Endothelial cell of umbilical vein (primary cell): ENCODE measurements around the gene SRL. TPM values are rescaled to one million over a fixed set of nuclear protein-coding genes. Genes with fewer than 3 reads are reported as not detected.

Experiments
- BruUV-seq: library from RNA; stranded (reverse); fragments of 400-500 nt; replicated peaks from 2 replicates; lab custom pipeline; 2021; lab: Mats Ljungman, UMichigan
- CTCF ChIA-PET: fragments of 300-600, 350-600 bp; sonication (Branson Sonifier 250); formaldehyde crosslinking; loops from one replicate; lab custom pipeline; 2021; ENCODE audit warnings: antibody characterized with exemption, inconsistent platforms; lab: Charles Lee
- POLR2A ChIA-PET: fragments of 300-600, 350-600 bp; sonication (Branson Sonifier 250); formaldehyde crosslinking; loops from one replicate; lab custom pipeline; 2021; ENCODE audit warnings: antibody characterized with exemption, inconsistent platforms; lab: Charles Lee
- DNase-seq: peaks from one replicate; pipeline ENCODE4 v3.0.0-alpha.2; 2011; ENCODE audit warnings: low read depth, low spot score
- FAIRE-seq: peaks from 2 replicates; lab custom pipeline; 2011; peaks lifted over from hg19 to GRCh38; lab: Jason Lieb, UNC
- H2AFZ ChIP-seq: 2 replicates; pipeline ENCODE4 v1.6.0; 2012; ENCODE audit warnings: low read depth, low read length, control low read depth, inconsistent platforms
- H3K27ac ChIP-seq: 2 replicates; pipeline ENCODE4 v1.5.1; 2011; ENCODE audit warnings: low read depth, mild to moderate bottlenecking, control low read depth, low read length, moderate library complexity; ENCODE audit not compliant: insufficient read depth
- H3K27me3 ChIP-seq, 2 experiments: 2 replicates each; pipeline versions ENCODE4 v1.6.0 to v1.6.1; 2011; ENCODE audit warnings: low read length in 2 of 2, mixed read lengths in 1 of 2; ENCODE audit not compliant: control insufficient read depth in 2 of 2, insufficient read depth in 2 of 2
- H3K36me3 ChIP-seq, 2 experiments: 2 replicates in 1 of 2; 3 replicates in 1 of 2; pipeline ENCODE4 v1.5.1; 2011; ENCODE audit warnings: low read length in 2 of 2, mild to moderate bottlenecking in 1 of 2, moderate library complexity in 1 of 2; ENCODE audit not compliant: control insufficient read depth in 2 of 2, insufficient read depth in 2 of 2; ENCODE audit errors: extremely low read depth in 1 of 2
- H3K4me1 ChIP-seq: 3 replicates; pipeline ENCODE4 v1.5.1; 2011; ENCODE audit warnings: mild to moderate bottlenecking, low read length; ENCODE audit not compliant: control insufficient read depth, insufficient read depth; ENCODE audit errors: extremely low read depth
- H3K4me2 ChIP-seq: 2 replicates; pipeline ENCODE4 v1.6.1; 2011; ENCODE audit warnings: low read length, control low read depth, mixed read lengths; ENCODE audit not compliant: insufficient read depth
- H3K4me3 ChIP-seq, 3 experiments: fragments of 200-600 bp in 1 of 3; sonication (generic), shearing (Covaris generic) in 1 of 3; replicated peaks in 1 of 3; 2 replicates each; pipeline ENCODE4 v1.5.1; 2011 to 2016; ENCODE audit warnings: control low read depth in 3 of 3, low read length in 3 of 3, mild to moderate bottlenecking in 2 of 3, inconsistent platforms in 1 of 3, low read depth in 1 of 3, moderate library complexity in 1 of 3; ENCODE audit not compliant: insufficient read depth in 1 of 3
- H3K79me2 ChIP-seq: 2 replicates; pipeline ENCODE4 v1.6.0; 2012; ENCODE audit warnings: low read length, inconsistent platforms; ENCODE audit not compliant: control insufficient read depth, insufficient read depth
- H3K9ac ChIP-seq: replicated peaks from 2 replicates; pipeline ENCODE3; 2011; ENCODE audit warnings: low read length, control low read depth; ENCODE audit not compliant: insufficient read depth; ENCODE audit errors: extremely low read depth
- H3K9me1 ChIP-seq: replicated peaks from 3 replicates; pipeline ENCODE4 v1.6.0; 2011; ENCODE audit warnings: mild to moderate bottlenecking, low read length; ENCODE audit not compliant: control insufficient read depth, insufficient read depth; ENCODE audit errors: extremely low read depth
- H3K9me3 ChIP-seq: replicated peaks from 2 replicates; pipeline ENCODE4 v1.5.1; 2012; ENCODE audit warnings: low read length, inconsistent platforms; ENCODE audit not compliant: control insufficient read depth, insufficient read depth
- H4K20me1 ChIP-seq: replicated peaks from 2 replicates; pipeline ENCODE3; 2011; ENCODE audit warnings: mild to moderate bottlenecking, low read length; ENCODE audit not compliant: control insufficient read depth, insufficient read depth; ENCODE audit errors: extremely low read depth
- CTCF ChIP-seq, 2 donors: IDR thresholded peaks; 1 replicate in 1 of 2; 2 replicates in 1 of 2; pipeline ENCODE4 v1.5.1; 2011; ENCODE audit warnings: low read length in 2 of 2, mild to moderate bottlenecking in 2 of 2, moderate library complexity in 2 of 2, control low read depth in 1 of 2, inconsistent platforms in 1 of 2, low read depth in 1 of 2; ENCODE audit not compliant: insufficient read depth in 1 of 2; ENCODE audit errors: extremely low read depth in 1 of 2
- EZH2 ChIP-seq: IDR thresholded peaks from 2 replicates; pipeline ENCODE4 v1.6.1; 2012; ENCODE audit warnings: borderline replicate concordance, low read depth, mild to moderate bottlenecking, moderate library complexity, low read length, inconsistent platforms; ENCODE audit not compliant: severe bottlenecking
- FOS ChIP-seq: IDR thresholded peaks from 2 replicates; pipeline ENCODE4 v1.6.1; 2011; ENCODE audit warnings: mild to moderate bottlenecking, low read length, moderate library complexity, borderline replicate concordance; ENCODE audit not compliant: insufficient read depth
- GATA2 ChIP-seq: IDR thresholded peaks from 2 replicates; pipeline ENCODE4 v1.7.0; 2011; ENCODE audit warnings: low read depth, mild to moderate bottlenecking, moderate library complexity, mixed read lengths, low read length; ENCODE audit not compliant: insufficient read length, insufficient read depth
- JUN ChIP-seq: IDR thresholded peaks from 2 replicates; pipeline ENCODE4 v1.6.1; 2011; ENCODE audit warnings: borderline replicate concordance, low read depth; ENCODE audit not compliant: insufficient read length, insufficient read depth
- MAX ChIP-seq: IDR thresholded peaks from 2 replicates; pipeline ENCODE4 v1.6.1; 2011; ENCODE audit not compliant: insufficient read depth, insufficient read length
- MYC ChIP-seq: IDR thresholded peaks from one replicate; pipeline ENCODE4 v1.6.1; 2011; ENCODE audit warnings: mild to moderate bottlenecking, low read depth, low read length
- POLR2A ChIP-seq: IDR thresholded peaks from 2 replicates; pipeline ENCODE4 v1.6.1; 2012; ENCODE audit warnings: low read depth, mild to moderate bottlenecking, control low read depth, low read length
- POLR2AphosphoS5 ChIP-seq: IDR thresholded peaks from 2 replicates; pipeline ENCODE4 v1.6.1; 2012; ENCODE audit warnings: low read depth, mild to moderate bottlenecking, control low read depth, low read length, moderate library complexity; ENCODE audit not compliant: insufficient read depth
- dilution Hi-C: fragments of 300-500 bp; cut with MboI; formaldehyde crosslinking; loops from one replicate; pipeline ENCODE4 v1.15.0; 2019; ENCODE audit warnings: low sequenced_read_pairs; ENCODE audit not compliant: extremely low pct_ligation_motif_present
- intact Hi-C: fragments of 100-400 bp; cut with micrococcal nuclease; formaldehyde crosslinking; loops from one replicate; pipeline ENCODE4 v1.10.0; 2022
- polyA plus RNA-seq, 4 experiments: library from polyadenylated mRNA; depleted of rRNA in 3 of 4; stranded (reverse) in 3 of 4; unstranded in 1 of 4; fragments of >200 nt; gene quantifications; 2 replicates each; pipeline versions ENCODE4 v1.2.1 to v1.2.3, GENCODE V29; 2011 to 2012; ENCODE audit warnings: missing spikeins in 1 of 4
- total RNA-seq: library from RNA; stranded (reverse); gene quantifications from 2 replicates; pipeline ENCODE4 v1.2.3, GENCODE V29; 2021

Gene SRL
- total and polyA plus RNA-seq, 2 donors (not counting 3 experiments of a cell fraction or from before 2014, with no cell fraction given), result 0.21 to 0.29 TPM

- H2AFZ ChIP-seq, result no peak overlapping the region
- TF ChIP-seq MYC, result no peak
- no peak for TF ChIP-seq FOS
- no peak for TF ChIP-seq JUN
- TF ChIP-seq POLR2A, result no peak
- TF ChIP-seq GATA2, result no peak
- no peak for TF ChIP-seq MAX
- TF ChIP-seq CTCF (IDR thresholded peaks at IDR 0.05; ENCODE audit: extremely low read depth in 1 of 2, insufficient read depth in 1 of 2, low read depth in 1 of 2, low read length in 2 of 2), result no peak
- no peak for TF ChIP-seq POLR2AphosphoS5
- no peak for TF ChIP-seq EZH2
- no peaks in the 10 kb centered on the region for H4K20me1 ChIP-seq
- dilution Hi-C loops, result no loop called here
- intact Hi-C loops, result no loop called here
- H3K4me3 ChIP-seq, result no peak overlapping the region
- CTCF ChIA-PET, result interaction anchor here (1.8 kb wide), 1 partner anchor 264 kb away, joined by 5 read pairs; no protein-coding TSS in a partner anchor
- no peaks in the 10 kb centered on the region for H3K27me3 ChIP-seq
- BruUV-seq, result no TSS peak
- no peak for DNase-seq
- H3K4me2 ChIP-seq, result no peak overlapping the region
- H3K4me1 ChIP-seq, result no peaks in the 10 kb centered on the region
- no peaks in the 10 kb centered on the region for H3K9me3 ChIP-seq
- no peak for FAIRE-seq
- H3K9ac ChIP-seq, result no peak overlapping the region
- H3K27ac ChIP-seq, result no peak overlapping the region
- no peaks in the 10 kb centered on the region for H3K36me3 ChIP-seq
- no peaks in the 10 kb centered on the region for H3K79me2 ChIP-seq
- H3K9me1 ChIP-seq, result no peaks in the 10 kb centered on the region
- POLR2A ChIA-PET, result no interaction called here
Measured at GRCh38 chr16:4246777-4247459, 5.0 kb upstream of the SRL start.
